Body of pancreas (tissue), 4 donors: ENCODE results near the gene ZNF213.

ENCODE experiments used
- POLR2A ChIP-seq, 3 donors: fragments of 450-650 bp; IDR thresholded peaks; one replicate each; pipeline ENCODE4 v1.6.1; 2016; ENCODE audit warnings: antibody characterized with exemption in 3 of 3, mild to moderate bottlenecking in 2 of 3
- TF ChIP-seq, protein P1 (sequence below), 7 experiments: fragments of 450-650 bp in 4 of 7; fragments of 200-600 bp in 3 of 7; sonication (generic) in 3 of 7; IDR thresholded peaks; one replicate each; pipeline ENCODE4 v1.5.1; 2016 to 2019; ENCODE audit warnings: antibody characterized with exemption in 7 of 7

DNA sequence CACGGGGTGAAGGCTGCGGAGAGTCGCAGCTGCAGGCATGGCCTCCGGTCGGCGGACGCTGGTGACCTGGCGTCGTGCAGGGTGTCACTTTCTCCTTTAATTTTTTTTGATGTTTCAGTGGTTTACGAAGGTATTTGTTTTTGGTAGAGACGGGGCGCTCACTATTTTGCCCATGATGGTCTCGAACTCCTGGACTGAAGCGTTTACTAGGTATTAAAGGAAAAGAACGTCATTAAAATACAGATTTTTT lies 17.1 kb downstream of the ZNF213 start:
- TF ChIP-seq, protein P1, sequence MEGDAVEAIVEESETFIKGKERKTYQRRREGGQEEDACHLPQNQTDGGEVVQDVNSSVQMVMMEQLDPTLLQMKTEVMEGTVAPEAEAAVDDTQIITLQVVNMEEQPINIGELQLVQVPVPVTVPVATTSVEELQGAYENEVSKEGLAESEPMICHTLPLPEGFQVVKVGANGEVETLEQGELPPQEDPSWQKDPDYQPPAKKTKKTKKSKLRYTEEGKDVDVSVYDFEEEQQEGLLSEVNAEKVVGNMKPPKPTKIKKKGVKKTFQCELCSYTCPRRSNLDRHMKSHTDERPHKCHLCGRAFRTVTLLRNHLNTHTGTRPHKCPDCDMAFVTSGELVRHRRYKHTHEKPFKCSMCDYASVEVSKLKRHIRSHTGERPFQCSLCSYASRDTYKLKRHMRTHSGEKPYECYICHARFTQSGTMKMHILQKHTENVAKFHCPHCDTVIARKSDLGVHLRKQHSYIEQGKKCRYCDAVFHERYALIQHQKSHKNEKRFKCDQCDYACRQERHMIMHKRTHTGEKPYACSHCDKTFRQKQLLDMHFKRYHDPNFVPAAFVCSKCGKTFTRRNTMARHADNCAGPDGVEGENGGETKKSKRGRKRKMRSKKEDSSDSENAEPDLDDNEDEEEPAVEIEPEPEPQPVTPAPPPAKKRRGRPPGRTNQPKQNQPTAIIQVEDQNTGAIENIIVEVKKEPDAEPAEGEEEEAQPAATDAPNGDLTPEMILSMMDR (IDR thresholded peaks at IDR 0.05) = no peak
- TF ChIP-seq POLR2A (IDR thresholded peaks at IDR 0.05) = no peak
